Stomach (tissue), 4 donors: Measurements from ENCODE around the gene NCKAP5.

Source experiments
- EP300 ChIP-seq: sonication (generic); formaldehyde crosslinking; IDR thresholded peaks from one replicate; pipeline ENCODE4 v1.6.1; 2017; ENCODE audit warnings: antibody characterized with exemption
- POLR2A ChIP-seq, 4 donors: fragments of 450-650 bp; IDR thresholded peaks; one replicate each; pipeline ENCODE4 v1.6.1; 2016; ENCODE audit warnings: antibody characterized with exemption in 4 of 4, control low read depth in 2 of 4, mild to moderate bottlenecking in 1 of 4, moderate library complexity in 1 of 4
- POLR2AphosphoS5 ChIP-seq, 3 donors: sonication (generic); formaldehyde crosslinking; IDR thresholded peaks; one replicate each; pipeline ENCODE4 v1.6.1; 2016; ENCODE audit warnings: antibody characterized with exemption in 3 of 3
- TF ChIP-seq, protein P1 (sequence below), 7 experiments: fragments of 450-650 bp in 4 of 7; fragments of 200-600 bp in 3 of 7; sonication (generic) in 3 of 7; IDR thresholded peaks; one replicate each; pipeline ENCODE4 v1.5.1; 2016 to 2019; ENCODE audit warnings: antibody characterized with exemption in 7 of 7, control low read depth in 2 of 7, mild to moderate bottlenecking in 1 of 7

DNA sequence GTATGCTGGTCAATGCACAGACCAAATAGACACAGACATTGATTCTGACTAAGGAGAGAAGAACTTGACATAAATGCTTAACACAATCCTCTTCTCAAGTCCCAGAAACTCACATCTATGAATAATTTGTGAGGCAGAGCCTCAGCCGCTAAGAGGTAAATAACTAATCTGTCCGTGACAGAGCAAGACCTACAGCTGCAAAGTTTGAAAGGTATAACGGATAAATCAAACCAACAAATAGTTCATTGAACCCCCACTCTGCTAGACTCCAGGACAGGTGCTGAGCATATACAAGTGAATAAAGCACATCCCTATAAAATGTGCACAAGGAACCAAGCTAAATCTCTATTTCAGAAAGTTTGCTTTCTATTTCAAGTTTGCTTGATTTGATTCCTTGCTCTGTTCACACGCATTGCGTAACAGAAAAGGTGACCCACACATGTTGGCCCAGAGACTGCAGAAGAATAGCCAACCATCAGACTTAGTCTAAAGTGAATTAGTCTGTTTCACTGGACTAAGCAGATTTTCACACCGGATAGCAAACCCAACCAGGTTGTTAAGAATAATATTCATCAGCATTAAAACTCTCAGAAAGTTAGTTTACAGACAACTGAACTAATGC, 51.7 kb downstream of the NCKAP5 start:
- TF ChIP-seq, protein P1, sequence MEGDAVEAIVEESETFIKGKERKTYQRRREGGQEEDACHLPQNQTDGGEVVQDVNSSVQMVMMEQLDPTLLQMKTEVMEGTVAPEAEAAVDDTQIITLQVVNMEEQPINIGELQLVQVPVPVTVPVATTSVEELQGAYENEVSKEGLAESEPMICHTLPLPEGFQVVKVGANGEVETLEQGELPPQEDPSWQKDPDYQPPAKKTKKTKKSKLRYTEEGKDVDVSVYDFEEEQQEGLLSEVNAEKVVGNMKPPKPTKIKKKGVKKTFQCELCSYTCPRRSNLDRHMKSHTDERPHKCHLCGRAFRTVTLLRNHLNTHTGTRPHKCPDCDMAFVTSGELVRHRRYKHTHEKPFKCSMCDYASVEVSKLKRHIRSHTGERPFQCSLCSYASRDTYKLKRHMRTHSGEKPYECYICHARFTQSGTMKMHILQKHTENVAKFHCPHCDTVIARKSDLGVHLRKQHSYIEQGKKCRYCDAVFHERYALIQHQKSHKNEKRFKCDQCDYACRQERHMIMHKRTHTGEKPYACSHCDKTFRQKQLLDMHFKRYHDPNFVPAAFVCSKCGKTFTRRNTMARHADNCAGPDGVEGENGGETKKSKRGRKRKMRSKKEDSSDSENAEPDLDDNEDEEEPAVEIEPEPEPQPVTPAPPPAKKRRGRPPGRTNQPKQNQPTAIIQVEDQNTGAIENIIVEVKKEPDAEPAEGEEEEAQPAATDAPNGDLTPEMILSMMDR (IDR thresholded peaks at IDR 0.05) = no peak
- no peak for TF ChIP-seq POLR2AphosphoS5 (IDR thresholded peaks at IDR 0.05)
- TF ChIP-seq POLR2A (IDR thresholded peaks at IDR 0.05) = no peak
- no peak for TF ChIP-seq EP300
